GM18526 (cell line): ENCODE data around the gene NTM.

Experiments
- POLR2A ChIP-seq: IDR thresholded peaks from 3 replicates; pipeline ENCODE4 v1.6.1; 2011; ENCODE audit not compliant: insufficient read length; ENCODE audit errors: extremely low read depth

Gene NTM

DNA sequence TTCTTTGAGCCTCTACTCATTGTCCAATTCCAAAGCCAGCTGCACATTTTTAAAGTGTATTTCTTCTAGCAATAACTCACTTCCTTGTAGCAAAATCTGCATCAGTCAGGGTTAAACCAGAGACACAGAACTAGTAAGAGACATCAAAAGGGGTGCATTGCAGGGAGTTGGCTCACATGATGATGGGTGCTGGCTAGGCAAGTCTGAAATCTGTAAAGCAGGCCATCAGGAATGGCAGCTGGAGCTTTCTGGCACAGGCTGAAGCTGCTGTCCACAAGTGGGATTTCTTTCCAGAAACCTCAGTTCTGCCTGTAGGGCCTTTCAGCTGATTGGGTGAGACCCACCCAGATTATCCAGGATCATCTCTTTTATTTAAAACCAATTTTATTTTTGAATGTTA lies 698.1 kb downstream of the NTM start:
- no peak for TF ChIP-seq POLR2A

GRCh38 chr11:132072044-132072857 lies 701.8 kb downstream of the NTM start:
- no peak for TF ChIP-seq POLR2A

GRCh38 chr11:132072858-132073211 lies 702.4 kb downstream of the NTM start:
- TF ChIP-seq POLR2A: no peak

DNA sequence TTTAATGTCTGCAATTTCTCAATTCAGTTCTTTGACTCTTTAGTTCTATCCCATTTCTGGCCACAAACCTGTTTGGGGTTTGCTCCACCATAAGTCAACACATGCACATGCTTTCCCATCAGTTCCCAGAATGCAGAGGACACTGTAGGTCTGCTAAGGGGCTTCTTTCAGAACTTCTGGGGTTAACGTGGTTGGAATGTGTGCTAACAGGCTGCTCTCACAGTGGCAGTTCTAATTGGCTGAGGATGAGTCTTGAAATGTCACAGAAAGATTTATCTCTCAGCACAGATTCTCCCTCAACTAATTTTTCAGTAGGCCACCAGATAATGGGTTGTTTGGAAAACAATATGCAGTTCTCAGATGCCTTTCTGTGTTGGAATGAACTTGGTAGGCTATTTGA lies 703.4 kb downstream of the NTM start:
- TF ChIP-seq POLR2A: no peak

GRCh38 chr11:132075447-132075846 lies 705.0 kb downstream of the NTM start:
- no peak for TF ChIP-seq POLR2A

DNA sequence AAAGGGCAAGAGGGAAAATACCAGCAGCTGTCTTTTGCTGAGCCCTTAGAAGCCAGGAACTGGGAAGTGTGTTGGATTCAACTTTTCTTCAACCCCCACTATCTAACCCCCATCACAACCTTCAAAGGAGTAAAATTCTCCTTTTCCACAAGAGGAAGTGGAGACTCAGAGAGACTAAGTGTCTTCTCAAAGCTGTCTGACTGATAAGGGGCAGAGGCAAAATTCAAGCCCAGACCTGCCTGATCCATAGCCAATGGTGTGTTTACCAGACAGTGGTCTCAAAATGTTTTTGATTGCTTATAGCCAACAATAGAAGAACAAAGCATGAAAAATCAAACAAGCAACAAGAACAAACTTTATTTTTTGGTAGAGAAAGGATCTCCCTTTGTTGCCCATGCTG lies 707.0 kb downstream of the NTM start:
- TF ChIP-seq POLR2A: no peak

DNA sequence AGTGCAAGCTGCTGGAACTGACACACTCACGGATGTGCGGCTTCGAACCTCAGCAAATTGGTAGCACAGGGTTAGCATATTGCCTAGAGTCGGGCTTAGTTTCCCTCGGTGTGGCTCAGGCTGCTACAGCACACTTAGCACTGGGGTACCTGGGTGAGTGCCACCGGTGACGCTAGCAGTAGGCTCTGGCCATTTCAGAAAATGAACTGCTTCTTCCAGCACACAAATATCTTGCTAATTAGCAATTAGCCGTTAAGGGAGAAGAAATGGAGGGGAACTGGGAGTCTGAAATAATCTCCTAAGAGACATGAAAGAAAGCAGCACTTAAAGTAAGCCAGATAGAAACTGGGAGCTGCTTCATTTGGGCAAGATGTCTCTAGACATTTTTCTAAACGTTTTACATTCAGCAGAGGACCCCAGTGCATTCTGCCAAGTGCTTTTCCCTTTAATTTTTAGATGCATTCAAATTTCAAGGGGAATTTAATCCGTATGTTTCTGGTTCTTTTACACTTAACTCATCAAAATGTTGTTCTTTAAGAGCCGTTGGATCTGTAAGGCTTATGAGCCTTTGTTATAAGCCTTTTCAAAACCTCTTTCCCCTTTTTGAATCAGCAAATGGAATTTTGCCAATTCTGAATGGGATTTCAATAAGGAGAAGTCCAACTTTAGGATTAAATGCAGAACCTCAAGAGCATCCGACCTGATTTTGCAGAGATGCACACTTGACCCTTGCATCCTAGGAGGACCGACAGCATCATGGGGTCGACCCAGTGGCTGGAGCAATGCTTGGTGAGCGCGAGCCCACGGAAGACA lies 708.1 kb downstream of the NTM start:
- TF ChIP-seq POLR2A: no peak

GRCh38 chr11:132080127-132080526 lies 709.7 kb downstream of the NTM start:
- no peak for TF ChIP-seq POLR2A

- no peak for TF ChIP-seq POLR2A
These were observed 712.2 kb downstream of the NTM start for GRCh38 chr11:132082566-132082965.

GRCh38 chr11:132084433-132084832 lies 714.0 kb downstream of the NTM start:
- TF ChIP-seq POLR2A: no peak

GRCh38 chr11:132087148-132087547 lies 716.7 kb downstream of the NTM start:
- TF ChIP-seq POLR2A: no peak

DNA sequence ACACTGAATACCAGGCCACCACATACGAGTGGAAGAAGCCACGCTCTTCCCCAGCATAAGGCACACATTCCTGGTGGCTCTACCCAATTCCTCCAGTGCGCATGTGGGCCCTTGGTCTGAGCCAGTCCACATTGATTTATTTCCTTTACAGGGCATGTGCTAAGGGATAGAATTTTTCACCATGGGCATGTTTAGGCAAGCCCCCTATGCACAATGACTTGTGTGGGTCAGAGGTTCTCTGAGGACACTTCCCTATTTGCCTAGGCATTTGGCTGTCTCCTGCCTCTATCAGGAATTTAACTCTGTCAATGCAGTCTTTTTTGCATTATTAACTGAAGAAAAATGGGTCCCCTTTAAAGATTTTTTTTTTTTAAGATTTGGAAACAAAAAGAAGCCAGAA lies 718.1 kb downstream of the NTM start:
- no peak for TF ChIP-seq POLR2A

DNA sequence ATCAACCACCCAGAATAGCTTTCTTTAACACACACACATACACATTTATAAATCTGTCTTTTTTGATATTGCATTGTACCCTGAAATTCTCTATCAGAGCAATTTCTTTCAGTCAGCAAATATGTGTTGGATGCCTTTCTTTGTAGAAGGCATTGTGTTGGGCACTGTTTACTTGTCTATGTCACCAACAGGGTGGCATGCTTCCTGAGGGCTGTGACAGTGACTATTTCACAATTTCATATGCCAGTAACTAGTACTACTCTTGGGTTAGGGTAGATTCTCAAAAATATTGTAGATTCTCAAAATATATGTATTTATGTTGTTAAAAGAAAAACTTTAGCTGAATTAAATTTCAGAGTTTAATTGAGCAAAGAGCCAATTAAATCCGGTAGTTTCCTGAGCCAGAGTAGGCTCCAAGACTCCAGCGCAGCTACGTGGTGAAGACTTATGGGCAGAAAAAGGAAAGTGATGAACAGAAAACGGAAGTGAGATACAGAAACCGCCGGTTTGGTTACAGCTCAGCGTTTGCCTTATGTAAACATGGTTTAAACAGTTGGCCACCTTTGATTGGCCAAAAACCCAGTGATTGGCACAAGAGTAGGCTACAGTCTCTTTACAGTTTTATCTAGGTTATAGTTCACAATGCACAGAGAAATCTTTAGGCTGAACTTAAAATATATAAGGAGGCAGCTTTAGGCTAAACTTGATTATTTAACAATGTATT lies 723.3 kb downstream of the NTM start:
- no peak for TF ChIP-seq POLR2A

DNA sequence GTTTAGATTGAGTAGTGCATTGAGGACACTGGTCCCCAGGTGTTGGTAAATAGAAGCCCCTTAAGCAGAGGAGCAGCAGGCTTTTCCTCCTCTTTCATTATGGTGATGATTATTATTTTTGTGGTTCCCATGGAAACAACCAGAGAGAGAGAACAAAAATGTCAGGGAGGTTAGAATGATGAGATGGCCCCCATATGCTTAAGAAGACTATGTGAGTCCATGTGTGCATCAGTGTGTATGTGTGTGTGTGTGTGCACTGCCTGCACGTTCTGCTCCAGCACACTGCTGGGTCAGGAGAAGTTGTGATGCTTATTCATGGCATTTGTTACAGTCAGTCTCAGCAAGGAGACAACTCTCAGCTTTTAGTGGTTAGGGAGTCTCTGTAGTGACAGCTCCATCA lies 724.2 kb downstream of the NTM start:
- no peak for TF ChIP-seq POLR2A

- TF ChIP-seq POLR2A: no peak
These were observed 725.1 kb downstream of the NTM start for GRCh38 chr11:132095230-132096131.

DNA sequence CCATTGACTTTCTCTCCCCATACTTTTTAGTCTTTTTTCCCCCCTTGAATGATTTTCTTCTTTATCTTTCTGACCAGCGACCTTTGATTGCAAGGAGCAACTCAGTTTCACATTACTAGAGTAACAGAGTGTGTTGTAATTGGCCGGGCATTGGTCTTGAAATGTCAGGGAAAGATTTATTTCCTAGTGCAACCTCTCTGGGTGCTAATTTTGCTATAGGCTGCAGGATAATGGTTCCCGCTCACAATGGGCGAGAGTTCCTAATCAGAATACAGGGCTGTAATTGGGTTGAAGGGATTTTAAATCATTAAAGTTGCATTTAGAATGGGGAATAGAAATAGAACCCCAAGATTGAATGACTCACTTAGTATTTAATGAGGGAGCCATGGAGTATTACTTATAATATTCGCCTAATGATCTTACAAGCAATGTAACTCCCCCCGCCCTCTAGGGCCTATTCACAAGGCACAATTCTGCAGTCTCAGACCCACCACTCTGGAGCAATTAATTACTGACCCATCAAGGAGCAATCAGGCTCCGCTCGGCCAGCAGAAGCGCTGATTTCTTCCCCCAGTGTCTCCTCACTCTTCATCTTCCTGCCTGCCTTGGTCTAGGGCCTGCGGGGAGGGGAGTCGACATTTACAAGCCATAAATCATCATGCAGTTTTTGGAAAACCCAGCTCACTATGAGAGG lies 725.9 kb downstream of the NTM start:
- TF ChIP-seq POLR2A: no peak
